Measurements from ENCODE around the gene OR1B1.
"Not testable (repeated sequence)": the region's sequence is repeated elsewhere in the genome, so short reads cannot be mapped to it uniquely, and the experiment has no call there.

OR1B1 gene

DNA sequence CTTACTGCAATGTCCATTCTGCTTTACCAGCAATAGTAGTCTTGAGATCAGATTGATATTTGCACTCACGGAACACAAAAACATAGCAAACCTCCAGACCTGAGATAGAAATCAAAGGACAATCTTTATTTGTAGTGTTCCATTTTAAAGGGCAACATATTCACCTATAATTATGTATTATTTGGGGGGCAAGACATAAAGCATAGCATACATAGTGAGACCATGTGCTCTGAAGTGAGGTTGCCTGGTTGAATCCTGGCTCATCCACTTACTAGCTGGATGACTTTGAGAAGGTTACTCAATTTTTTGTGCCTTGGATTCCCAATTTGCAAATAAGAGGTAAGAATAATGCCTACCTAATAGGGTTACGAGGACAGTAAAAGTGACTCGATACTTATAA, at the start of gene OR1B1:
Gene OR1B1 (minus strand): TSS at position 101 of the 400 bp plus-strand sequence.
- DNase-seq, result no peak

DNA sequence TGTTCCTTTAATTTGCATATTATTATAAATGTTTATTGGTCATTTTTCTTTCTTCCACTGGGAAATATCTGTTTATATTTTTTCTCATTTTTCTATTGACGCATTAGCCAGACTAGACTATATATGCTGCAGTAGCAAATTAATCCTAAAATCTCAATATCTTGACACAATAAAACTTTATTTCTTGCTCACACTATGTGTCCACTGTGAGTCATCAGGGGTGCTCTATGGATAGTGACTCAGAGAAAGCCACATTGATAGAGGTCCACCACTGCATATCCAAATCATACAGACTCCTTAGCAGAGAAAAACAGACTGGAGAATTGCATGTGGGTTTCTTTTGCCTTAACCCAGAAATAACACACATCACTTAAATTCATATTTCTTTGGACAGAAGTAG, 38.3 kb upstream of the OR1B1 start:
- DNase-seq, result no peak

DNA sequence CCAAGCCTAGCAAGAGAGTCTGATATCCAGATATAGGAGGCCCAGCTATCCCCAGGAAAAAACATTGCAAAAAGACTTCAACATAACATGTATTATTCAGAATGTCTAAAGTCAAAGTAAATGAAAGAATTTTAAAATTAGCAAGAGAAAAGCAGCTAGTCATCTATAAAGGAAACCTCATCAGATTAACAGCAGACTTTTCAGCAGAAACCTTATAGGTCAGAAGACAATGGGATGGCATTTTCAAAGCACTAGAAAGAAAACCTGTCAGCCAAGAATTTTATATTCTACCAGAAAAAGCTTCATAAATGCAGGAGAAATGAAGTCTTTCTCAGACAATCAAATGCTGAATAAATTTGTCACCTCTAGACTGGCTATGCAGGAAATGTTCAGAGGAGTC, 27.4 kb upstream of the OR1B1 start:
- no peak for DNase-seq

DNA sequence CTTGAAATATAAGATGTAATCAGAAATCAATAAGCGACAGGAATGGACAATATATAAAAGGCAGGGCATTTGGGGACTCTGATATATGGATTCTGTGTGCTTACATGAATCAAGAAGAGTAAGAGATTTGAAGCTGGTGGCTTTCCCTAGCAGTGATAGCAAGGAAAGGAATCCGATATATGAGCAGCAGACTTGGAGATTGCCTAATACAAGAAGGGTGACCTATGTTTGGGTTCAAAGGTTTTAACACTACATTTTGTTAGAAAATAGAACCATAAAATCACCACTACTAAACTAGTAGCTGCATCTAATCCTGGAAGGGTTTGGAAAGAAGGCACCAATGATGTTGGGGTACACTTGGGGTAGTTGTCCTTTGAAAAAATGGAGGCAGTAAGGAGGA, 15.1 kb upstream of the OR1B1 start:
- no peak for DNase-seq

DNA sequence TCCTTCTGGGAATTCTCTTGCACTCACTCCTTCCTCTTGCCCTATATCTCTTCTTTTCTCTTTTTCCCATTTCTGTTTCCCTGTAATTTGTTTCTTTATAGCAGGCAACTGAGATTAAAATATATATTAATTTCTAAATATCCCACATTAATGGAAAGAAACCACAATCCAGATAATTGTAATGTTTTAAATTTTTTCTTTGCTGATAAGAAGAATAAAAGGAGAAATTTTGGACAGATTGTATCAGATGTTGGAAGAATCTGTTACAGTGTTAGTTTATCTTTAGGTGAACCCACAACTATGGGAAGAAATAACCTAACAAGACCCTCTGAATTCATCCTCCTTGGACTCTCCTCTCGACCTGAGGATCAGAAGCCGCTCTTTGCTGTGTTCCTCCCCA, 4.0 kb upstream of the OR1B1 start, which contains the start of gene OR1L1:
Gene OR1L1 (plus strand): TSS at position 301 of the 400 bp plus-strand sequence. CDS start 0 bp downstream, at position 301.
- DNase-seq, result no peak

DNA sequence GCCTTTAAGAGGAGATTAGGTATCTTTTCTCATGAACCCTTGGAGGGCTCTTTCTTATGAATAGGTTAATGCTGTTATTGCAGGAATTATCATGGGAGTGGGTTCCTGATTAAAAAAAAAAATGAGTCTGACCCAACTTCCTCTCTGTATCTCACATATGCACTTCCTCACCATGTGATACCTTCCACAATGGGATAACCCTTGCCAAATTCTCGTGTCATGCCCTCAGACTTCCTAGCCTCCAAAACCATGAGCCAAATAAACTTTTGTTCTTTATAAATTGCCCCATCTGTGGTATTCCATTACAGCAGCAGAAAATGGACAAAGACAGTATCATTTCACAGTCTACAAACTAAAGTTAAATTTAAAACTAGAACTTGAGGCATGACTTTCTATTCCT, 1.0 kb downstream of the OR1B1 start:
- DNase-seq, result no peak

DNA sequence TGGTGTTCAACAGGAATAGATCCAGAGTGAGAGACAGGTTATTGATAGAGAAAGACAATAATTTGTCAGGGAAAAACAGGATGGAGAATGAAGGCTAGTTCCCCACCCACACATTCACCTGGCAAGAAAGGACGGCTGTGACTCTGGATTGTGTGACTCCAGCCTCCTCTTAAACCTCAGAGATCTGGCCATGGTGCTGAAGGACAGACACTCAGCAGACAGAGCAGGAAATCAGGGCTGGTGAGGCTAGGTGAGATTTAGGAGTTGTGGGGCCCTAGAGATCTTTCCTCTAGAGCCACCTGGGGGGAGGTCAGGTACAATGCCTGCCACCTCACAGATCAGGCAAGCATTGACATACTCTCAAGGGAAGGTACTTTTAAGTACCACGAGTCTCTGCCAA, 15.2 kb downstream of the OR1B1 start:
- DNase-seq, result no peak

DNA sequence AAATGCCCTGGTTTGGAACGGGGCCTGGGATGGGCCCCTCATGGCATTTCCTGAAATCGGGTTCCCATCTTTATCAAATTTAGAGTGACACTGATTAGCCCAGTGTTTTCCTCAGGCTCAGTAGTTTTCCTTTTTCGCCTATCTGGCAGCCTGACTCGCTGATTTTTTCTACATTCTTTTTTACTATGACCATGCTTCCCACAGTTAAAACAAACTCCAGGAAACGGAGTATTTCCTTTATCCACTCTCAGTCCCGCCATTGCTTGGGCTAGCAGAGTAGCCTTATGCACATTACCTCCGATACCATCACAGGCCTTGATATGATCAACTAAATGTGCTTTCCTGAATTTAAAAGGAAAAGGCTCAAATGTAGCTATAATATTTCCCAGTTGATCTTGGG, 37.4 kb downstream of the OR1B1 start:
- DNase-seq, result no peak

DNA sequence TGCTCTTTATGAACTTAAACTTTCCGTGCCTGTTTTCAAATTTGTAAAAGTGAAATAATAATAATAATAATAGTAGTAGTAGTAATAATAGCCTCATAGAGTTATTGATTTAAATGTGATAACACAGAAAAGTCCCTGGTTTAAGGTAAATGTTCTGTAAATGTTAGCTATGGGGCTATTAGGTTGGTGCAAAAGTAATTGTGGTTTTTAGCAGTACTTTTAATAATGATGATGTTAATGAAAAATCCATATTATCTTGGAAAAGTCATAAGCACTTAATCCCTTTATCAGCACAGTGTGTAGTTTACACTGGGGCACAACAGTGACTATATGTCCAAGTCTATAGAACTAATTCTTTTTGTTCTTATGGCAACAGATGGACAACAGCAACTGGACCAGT, 43.1 kb downstream of the OR1B1 start, which contains the start of gene OR1Q1:
Gene OR1Q1 (plus strand): TSS at position 377 of the 400 bp plus-strand sequence. CDS start 0 bp downstream, at position 377.
- DNase-seq, result no peak

DNA sequence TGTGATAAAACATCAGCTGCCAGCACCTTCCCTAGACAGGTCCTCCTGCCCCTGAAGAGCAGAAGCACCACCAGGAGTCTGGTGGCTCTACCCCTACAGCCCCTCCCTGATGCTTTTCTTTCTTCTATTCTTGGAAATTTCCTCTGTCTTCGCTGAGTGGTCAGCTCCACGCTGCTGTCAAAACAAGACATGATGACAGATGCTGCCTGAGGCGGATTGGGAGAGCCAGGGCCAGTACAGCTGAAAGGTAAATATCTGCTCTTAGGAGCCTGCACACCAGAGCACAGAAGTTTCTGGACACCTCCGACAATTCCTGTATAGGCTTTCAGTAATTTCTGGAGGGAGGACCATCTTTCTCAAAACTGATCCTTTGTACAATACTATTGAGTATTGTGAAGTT, 47.6 kb downstream of the OR1B1 start:
- DNase-seq, result no peak

DNA sequence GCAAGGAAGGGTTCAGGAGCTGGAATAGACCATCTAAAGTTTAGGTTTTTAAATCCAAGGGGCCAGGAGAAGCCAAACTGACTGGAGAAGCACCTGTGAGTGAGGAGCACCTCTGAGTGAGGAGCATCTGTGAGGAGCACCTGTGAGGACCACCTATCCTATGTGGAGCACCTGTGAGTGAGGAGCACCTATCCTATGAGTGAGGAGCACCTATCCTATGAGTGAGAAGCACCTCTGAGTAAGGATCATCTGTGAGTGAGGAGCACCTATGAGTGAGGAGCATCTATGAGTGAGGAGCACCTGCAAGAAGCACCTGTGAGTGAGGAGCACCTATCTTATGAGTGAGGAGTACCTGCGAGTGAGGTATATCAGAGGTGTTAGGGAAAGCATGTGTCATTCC, 50.8 kb downstream of the OR1B1 start:
- DNase-seq, result no peak

DNA sequence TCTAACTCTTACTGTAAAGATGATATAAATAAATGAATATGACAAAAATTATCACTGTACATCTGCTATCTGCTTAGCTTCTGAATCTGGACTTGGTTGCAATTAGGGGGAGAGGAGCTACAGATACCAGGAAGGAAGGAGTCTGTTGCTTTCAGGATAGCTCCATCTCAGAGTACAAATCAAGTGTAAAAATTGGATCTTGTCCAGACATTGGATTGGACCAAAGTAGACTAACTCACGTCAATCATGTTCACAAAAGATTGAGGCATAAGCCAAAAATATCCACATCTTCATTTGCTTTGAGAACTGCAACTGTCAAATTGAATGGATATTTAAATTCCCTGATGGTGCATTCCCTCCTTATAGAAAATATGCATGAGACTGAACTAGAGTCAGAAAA, 51.7 kb downstream of the OR1B1 start:
- no peak for DNase-seq

DNA sequence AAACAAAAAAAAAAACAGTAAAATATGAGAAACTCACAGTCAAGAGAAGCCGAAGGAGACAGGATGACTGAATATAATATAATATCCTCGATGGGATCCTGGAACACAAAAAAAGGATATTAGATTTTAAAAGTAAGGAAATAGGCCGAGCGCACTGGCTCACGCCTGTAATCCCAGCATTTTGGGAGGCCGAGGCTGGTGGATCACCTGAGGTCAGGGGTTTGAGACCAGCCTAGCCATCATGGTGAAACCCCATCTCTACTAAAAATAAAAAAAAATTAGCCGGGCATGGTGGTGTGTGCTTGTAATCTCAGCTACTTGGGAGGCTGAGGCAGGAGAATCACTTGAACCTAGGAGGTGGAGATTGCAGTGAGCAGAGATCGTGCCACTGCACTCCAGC, 74.1 kb downstream of the OR1B1 start, which contains the start of gene OR1L8:
Gene OR1L8 (minus strand): TSS at position 101 of the 400 bp plus-strand sequence. CDS start 14,907 bp downstream, outside the sequence.
- not testable (repeated sequence) for DNase-seq

DNA sequence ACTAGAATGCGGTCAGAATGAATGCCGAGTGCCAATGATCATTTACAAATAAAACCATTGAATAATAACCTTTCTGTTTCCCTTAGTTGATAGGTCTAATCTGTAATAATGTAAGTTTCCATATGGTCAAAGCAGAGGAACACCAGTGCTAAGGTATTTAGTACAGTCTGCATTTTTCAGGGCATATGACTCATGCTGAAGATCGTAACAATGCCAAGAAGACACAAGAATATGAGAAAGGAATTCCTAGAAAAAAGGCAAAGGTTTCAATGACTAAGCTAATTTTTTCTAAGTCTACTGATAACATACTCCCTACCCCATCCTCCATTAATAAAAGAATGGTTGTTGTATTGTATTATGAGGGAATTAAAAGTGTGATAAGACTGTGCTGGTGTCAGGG, 77.1 kb downstream of the OR1B1 start:
- no peak for DNase-seq

DNA sequence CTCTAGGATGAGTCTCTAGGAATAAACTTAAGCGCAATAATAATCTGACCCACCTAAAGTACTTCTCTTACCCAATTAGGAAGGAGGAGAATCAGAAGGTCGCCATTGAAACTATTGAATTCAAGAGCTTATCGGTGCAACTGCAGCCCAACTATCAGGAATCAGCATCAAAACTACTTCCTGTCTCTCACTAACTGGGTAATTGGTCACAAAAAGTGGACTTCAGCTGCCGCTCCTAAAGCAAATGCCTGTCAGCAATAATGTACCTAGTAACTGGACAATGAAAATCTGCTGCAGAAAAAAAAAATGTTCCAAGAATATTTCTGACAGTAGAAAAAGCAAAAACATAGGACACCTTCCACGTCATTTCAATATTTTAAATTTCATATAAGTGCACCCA, 77.6 kb downstream of the OR1B1 start:
- no peak for DNase-seq
